MM.1S (cell line): ENCODE results near the gene CNTN6.

Experiments
- DNase-seq: peaks from one replicate; pipeline ENCODE4 v3.0.0-alpha.2; 2015
- H2AFZ ChIP-seq: fragments of 300-600 bp; sonication (generic); 2 replicates; pipeline ENCODE4 v1.6.0; 2016; ENCODE audit warnings: antibody characterized with exemption, low read length
- H3F3A ChIP-seq: fragments of 300-600 bp; sonication (generic); 2 replicates; pipeline ENCODE4 v1.6.1; 2016; ENCODE audit warnings: mild to moderate bottlenecking, antibody characterized with exemption, low read length, moderate library complexity, mixed read lengths; ENCODE audit not compliant: insufficient read depth
- H3K27ac ChIP-seq: fragments of 300-600 bp; sonication (generic); 2 replicates; pipeline ENCODE4 v1.5.1; 2016; ENCODE audit warnings: mild to moderate bottlenecking, low read length
- H3K27me3 ChIP-seq: fragments of 300-600 bp; sonication (generic); replicated peaks from 2 replicates; pipeline ENCODE4 v1.6.0; 2016; ENCODE audit warnings: low read length; ENCODE audit not compliant: insufficient read depth
- H3K36me3 ChIP-seq: fragments of 300-600 bp; sonication (generic); replicated peaks from 2 replicates; pipeline ENCODE4 v1.6.1; 2016; ENCODE audit warnings: mild to moderate bottlenecking, low read length, mixed read lengths; ENCODE audit not compliant: insufficient read depth
- H3K4me1 ChIP-seq: fragments of 300-600 bp; sonication (generic); 2 replicates; pipeline ENCODE4 v1.6.1; 2016; ENCODE audit warnings: low read length, mixed read lengths
- H3K4me2 ChIP-seq: fragments of 300-600 bp; sonication (generic); 2 replicates; pipeline ENCODE4 v1.6.0; 2016; ENCODE audit warnings: low read depth, low read length
- H3K4me3 ChIP-seq: fragments of 300-600 bp; sonication (generic); 2 replicates; pipeline ENCODE4 v1.5.1; 2016; ENCODE audit warnings: low read length, mixed read lengths
- H3K79me2 ChIP-seq: fragments of 300-600 bp; sonication (generic); 2 replicates; pipeline ENCODE4 v1.6.1; 2016; ENCODE audit warnings: mixed run types, low read length, mixed read lengths
- H3K9ac ChIP-seq: fragments of 300-600 bp; sonication (generic); 2 replicates; pipeline ENCODE4 v1.6.1; 2016; ENCODE audit warnings: low read length, mixed read lengths
- H3K9me2 ChIP-seq: fragments of 300-600 bp; sonication (generic); replicated peaks from 2 replicates; pipeline ENCODE4 v1.6.1; 2016; ENCODE audit warnings: mild to moderate bottlenecking, low read length, mixed read lengths; ENCODE audit not compliant: insufficient read depth
- H3K9me3 ChIP-seq: fragments of 300-600 bp; sonication (generic); replicated peaks from 2 replicates; pipeline ENCODE4 v1.6.1; 2016; ENCODE audit warnings: mild to moderate bottlenecking, low read length, mixed read lengths; ENCODE audit not compliant: insufficient read depth
- H4K20me1 ChIP-seq: fragments of 300-600 bp; sonication (generic); 2 replicates; pipeline ENCODE4 v1.6.1; 2016; ENCODE audit warnings: mild to moderate bottlenecking, low read length, moderate library complexity, mixed read lengths; ENCODE audit not compliant: insufficient read depth
- CTCF ChIP-seq: fragments of 300-600 bp; sonication (generic); IDR thresholded peaks from 2 replicates; pipeline ENCODE4 v1.5.1; 2016; ENCODE audit warnings: antibody characterized with exemption, low read length, mixed read lengths
- EZH2 ChIP-seq: fragments of 300-600 bp; sonication (generic); optimal IDR thresholded peaks from 2 replicates; pipeline ENCODE3; 2017; ENCODE audit warnings: low read depth, mild to moderate bottlenecking, antibody characterized with exemption, low read length, mixed read lengths
- EZH2phosphoT487 ChIP-seq: fragments of 300-600 bp; sonication (generic); IDR thresholded peaks from 2 replicates; pipeline ENCODE4 v1.6.1; 2018; ENCODE audit warnings: antibody characterized with exemption, low read length

CNTN6 gene

GRCh38 chr3:1092771-1093170 is at the start of gene CNTN6:
CNTN6 (plus strand) TSS chr3:1093024; CDS start chr3:1148009, 54,985 bp downstream.
- Histone ChIP-seq H3K79me2 (no peaks in the 10 kb centered on the region), H3F3A (no peaks in the 10 kb centered on the region), H2AFZ (no peak within 1 kb of the TSS), H3K4me1 (no peaks in the 10 kb centered on the region), H3K9ac (no peak within 1 kb of the TSS), H3K4me2 (no peak within 1 kb of the TSS), H3K27ac (no peak within 1 kb of the TSS), H4K20me1 (no peaks in the 10 kb centered on the region), H3K9me2 (no peaks in the 10 kb centered on the region), H3K9me3 (no peaks in the 10 kb centered on the region), H3K4me3 (no peak within 1 kb of the TSS), H3K36me3 (no peaks in the 10 kb centered on the region), H3K27me3 (no peaks in the 10 kb centered on the region)
- TF ChIP-seq CTCF (no peak), EZH2 (no peak), EZH2phosphoT487 (no peak)
- no peak for DNase-seq

- Histone ChIP-seq H3K27me3 (no peaks in the 10 kb centered on the region), H3K4me1 (no peaks in the 10 kb centered on the region), H3K9ac (no peak overlapping the region), H4K20me1 (no peaks in the 10 kb centered on the region), H3K4me2 (no peak overlapping the region), H3K36me3 (no peaks in the 10 kb centered on the region), H3K9me3 (no peaks in the 10 kb centered on the region), H3F3A (no peaks in the 10 kb centered on the region), H3K79me2 (no peaks in the 10 kb centered on the region), H3K4me3 (no peak overlapping the region), H2AFZ (no peak overlapping the region), H3K27ac (no peak overlapping the region), H3K9me2 (no peaks in the 10 kb centered on the region)
- TF ChIP-seq EZH2phosphoT487 (no peak), CTCF (no peak), EZH2 (no peak)
- no peak for DNase-seq
These were observed 44.3 kb upstream of the CNTN6 start for GRCh38 chr3:1048558-1048957.

GRCh38 chr3:1055870-1056269 is 37.0 kb upstream of the CNTN6 start:
- Histone ChIP-seq H3K36me3 (no peaks in the 10 kb centered on the region), H3K9me2 (no peaks in the 10 kb centered on the region), H3K79me2 (no peaks in the 10 kb centered on the region), H3K9me3 (no peaks in the 10 kb centered on the region), H3K4me3 (no peak overlapping the region), H3K27me3 (no peaks in the 10 kb centered on the region), H3K4me2 (no peak overlapping the region), H3F3A (no peaks in the 10 kb centered on the region), H2AFZ (no peak overlapping the region), H3K4me1 (peaks cover 6% of the 10 kb centered on the region; the same call in 1 of the 2 replicates), H4K20me1 (no peaks in the 10 kb centered on the region), H3K27ac (no peak overlapping the region), H3K9ac (no peak overlapping the region)
- TF ChIP-seq EZH2phosphoT487 (no peak), EZH2 (no peak), CTCF (no peak)
- no peak for DNase-seq
